ENCODE results near the gene CCDC24. TPM values are rescaled to one million over a fixed set of nuclear protein-coding genes. Genes with fewer than 3 reads are reported as not detected.

CCDC24 gene
- total and polyA plus RNA-seq, 2 of the 4 experiments (the other 2 are of a cell fraction): 1.4 to 4.6 TPM

GRCh38 chr1:43985984-43986595 lies 5.3 kb upstream of the CCDC24 start:
- Histone ChIP-seq H4K91ac (ENCODE audit: insufficient read depth, low read depth, low read length) (no peak overlapping the region), H3K4ac (ENCODE audit: low read depth, low read length) (no peak overlapping the region), H3K4me2 (ENCODE audit: low read depth, low read length) (no peak overlapping the region), H4K8ac (ENCODE audit: low read depth in 2 of 2, low read length in 2 of 2) (no peak overlapping the region), H3K27ac (ENCODE audit: insufficient read depth, low read length) (no peak overlapping the region), H3K4me1 (ENCODE audit: control insufficient read depth, insufficient read depth, low read length) (peaks cover 15% of the 10 kb centered on the region), H2BK20ac (ENCODE audit: low read depth, low read length) (no peak overlapping the region), H3K79me1 (ENCODE audit: low read depth in 1 of 2, low read length in 2 of 2) (peaks cover 15 to 41% of the 10 kb centered on the region in 2 experiments), H3K36me3 (ENCODE audit: control insufficient read depth, insufficient read depth, low read length) (peaks cover 35% of the 10 kb centered on the region), H2BK120ac (ENCODE audit: low read depth, low read length) (no peak overlapping the region), H4K20me1 (ENCODE audit: insufficient read depth, low read length) (peaks cover 42% of the 10 kb centered on the region), H2BK15ac (ENCODE audit: low read depth, low read length) (no peak overlapping the region), H3K18ac (ENCODE audit: low read depth, low read length) (no peak overlapping the region), H3K56ac (ENCODE audit: extremely low read depth, insufficient read depth, low read length) (no peak overlapping the region), H3K27me3 (ENCODE audit: control insufficient read depth, insufficient read depth, low read length) (no peaks in the 10 kb centered on the region), H2AK9ac (replicated peaks; ENCODE audit: low read depth, low read length, poor library complexity) (no peak overlapping the region), H3K9me3 (ENCODE audit: control insufficient read depth, insufficient read depth, low read length) (no peaks in the 10 kb centered on the region), H3K4me3 (ENCODE audit: insufficient read depth, low read depth, low read length) (no peak overlapping the region), H2AFZ (replicated peaks; ENCODE audit: low read length, poor library complexity) (no peak overlapping the region), H2AK5ac (ENCODE audit: low read depth, low read length) (no peak overlapping the region; the same call in 1 of the 2 replicates), H3K23ac (ENCODE audit: low read depth, low read length) (peak overlapping the region; percentile 12; the same call in 1 of the 2 replicates), H4K5ac (ENCODE audit: low read depth, low read length) (no peak overlapping the region), H2BK5ac (ENCODE audit: low read depth, low read length, poor library complexity, severe bottlenecking) (no peak overlapping the region), H3K9me1 (ENCODE audit: insufficient read depth, low read length) (peaks cover 28% of the 10 kb centered on the region), H3K9ac (ENCODE audit: low read depth, low read length) (no peak overlapping the region), H3K14ac (replicated peaks; ENCODE audit: low read depth, low read length) (no peak overlapping the region)
- WGBS, 2 experiments (ENCODE audit: extremely low coverage in 2 of 2, insufficient read length in 1 of 2): 80% methylated on average over 2 of the region's 4 CpGs; no CpG with 5 or more reads in 1 of the 2 experiments
- ATAC-seq (ENCODE audit: low read depth) (no peak), DNase-seq (no peak)
- dilution Hi-C loops (cut with HindIII; ENCODE audit: low sequenced_read_pairs, unreplicated experiment) (no loop called here), intact Hi-C loops (cut with micrococcal nuclease) (no loop called here), in situ Hi-C loops (cut with MboI; ENCODE audit: low sequenced_read_pairs) (no loop called here)
- ChIA-PET CTCF (no interaction called here), POLR2A (ENCODE audit: unreplicated experiment) (no interaction called here)
- BruUV-seq (replicated peaks): no TSS peak
- no peak for TF ChIP-seq FOS (IDR thresholded peaks at IDR 0.05; ENCODE audit: low read depth, low read length)
- TF ChIP-seq CTCF (conservative IDR thresholded peaks at IDR 0.05; ENCODE audit: low read depth, low read length): no peak
- TF ChIP-seq CHD1 (IDR thresholded peaks at IDR 0.05; ENCODE audit: low read depth, low read length): no peak
- no peak for TF ChIP-seq RCOR1 (IDR thresholded peaks at IDR 0.05; ENCODE audit: insufficient replicate concordance, low read length)
- TF ChIP-seq ELK1 (IDR thresholded peaks at IDR 0.05; ENCODE audit: borderline replicate concordance, low read depth, low read length): no peak
- no peak for TF ChIP-seq MAZ (IDR thresholded peaks at IDR 0.05; ENCODE audit: borderline replicate concordance, low read depth, low read length)
- TF ChIP-seq USF2 (IDR thresholded peaks at IDR 0.05; ENCODE audit: low read depth, low read length): no peak
- TF ChIP-seq RFX5 (IDR thresholded peaks at IDR 0.05; ENCODE audit: low read depth, low read length): no peak
- no peak for TF ChIP-seq NFE2L2 (IDR thresholded peaks at IDR 0.05; ENCODE audit: low read depth, low read length)
- TF ChIP-seq POLR2A (IDR thresholded peaks at IDR 0.05; ENCODE audit: low read depth, low read length): no peak
- no peak for TF ChIP-seq SMC3 (IDR thresholded peaks at IDR 0.05; ENCODE audit: low read depth, low read length)
- TF ChIP-seq MXI1 (IDR thresholded peaks at IDR 0.05; ENCODE audit: borderline replicate concordance, low read depth, low read length): no peak
- TF ChIP-seq BHLHE40 (IDR thresholded peaks at IDR 0.05; ENCODE audit: low read depth, low read length): no peak
- TF ChIP-seq CEBPB (IDR thresholded peaks at IDR 0.05; ENCODE audit: low read depth, low read length): no peak
- no peak for TF ChIP-seq RAD21 (IDR thresholded peaks at IDR 0.05; ENCODE audit: low read length)
